Esophagus squamous epithelium (tissue), 4 donors: ENCODE results near the gene MICAL3.

Source experiments
- CTCF ChIP-seq, 6 experiments: fragments of 450-650 bp in 4 of 6; fragments of 200-600 bp in 2 of 6; sonication (generic) in 2 of 6; IDR thresholded peaks; one replicate each; pipeline ENCODE4 v1.5.1; 2016 to 2019; ENCODE audit warnings: antibody characterized with exemption in 6 of 6, mild to moderate bottlenecking in 4 of 6, moderate library complexity in 4 of 6
- POLR2A ChIP-seq, 4 donors: fragments of 450-650 bp; IDR thresholded peaks; one replicate each; pipeline ENCODE4 v1.6.1; 2017; ENCODE audit warnings: antibody characterized with exemption in 4 of 4, mild to moderate bottlenecking in 4 of 4, moderate library complexity in 3 of 4

- TF ChIP-seq CTCF (IDR thresholded peaks at IDR 0.05), result no peak
- no peak for TF ChIP-seq POLR2A (IDR thresholded peaks at IDR 0.05)
Observed at GRCh38 chr22:17769013-17769715, 255.2 kb downstream of the MICAL3 start.
